AG10803 (cell line): ENCODE measurements around the gene TACR1.
A peak's percentile ranks its signal among the peaks of the same experiment; 100 is the strongest.

Experiments used
- DNase-seq: peaks from one replicate; pipeline ENCODE4 v3.0.0; 2010; ENCODE audit warnings: low read depth
- H3K4me3 ChIP-seq: 2 replicates; pipeline ENCODE4 v1.5.1; 2011; ENCODE audit warnings: mild to moderate bottlenecking, low read length, control low read depth
- CTCF ChIP-seq: conservative IDR thresholded peaks from 2 replicates; pipeline ENCODE4 v1.5.1; 2011; ENCODE audit warnings: mild to moderate bottlenecking, low read length, control low read depth, inconsistent platforms

The TACR1 gene

DNA sequence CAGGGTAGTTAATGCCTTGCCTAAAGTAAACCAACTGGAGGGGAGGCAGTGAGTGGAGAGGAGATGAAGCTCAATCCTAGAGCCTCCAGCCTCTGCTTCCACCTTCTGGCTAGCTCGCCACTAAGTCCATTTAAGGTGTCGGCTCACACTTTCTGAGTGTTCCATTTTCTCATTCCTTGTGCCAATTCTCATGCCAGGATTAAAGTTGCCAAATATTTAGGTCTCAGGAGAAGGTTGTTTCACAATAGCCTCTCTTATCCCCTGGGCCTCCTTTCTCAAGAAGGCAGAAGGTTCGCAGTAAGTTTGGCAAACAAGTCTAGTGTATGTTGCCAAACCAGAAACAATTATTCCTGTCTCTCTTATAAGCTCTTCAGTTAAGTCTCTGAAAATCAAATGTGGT, 57.2 kb downstream of the TACR1 start:
- DNase-seq, result peak; percentile 86

DNA sequence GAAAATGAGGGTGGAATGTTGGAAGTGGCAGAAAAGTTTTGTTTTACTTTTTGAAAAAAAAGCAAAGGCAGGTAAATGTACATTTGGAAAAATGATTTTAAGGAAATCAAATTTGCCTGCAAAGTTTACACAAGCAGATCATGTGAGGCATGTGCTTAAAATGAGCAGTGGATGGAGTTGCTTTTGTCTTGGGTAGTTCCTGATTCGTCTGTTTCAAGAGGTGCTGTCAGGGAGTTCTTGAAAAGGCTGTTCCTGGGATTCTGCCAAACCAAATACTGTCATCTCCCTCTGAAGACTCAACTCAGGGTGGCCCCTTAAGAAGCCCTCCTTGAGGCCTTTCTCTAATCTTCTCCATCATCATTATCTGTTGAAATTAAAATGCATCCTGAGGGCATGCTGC, 59.0 kb downstream of the TACR1 start:
- DNase-seq, result no peak
- no peak overlapping the region for H3K4me3 ChIP-seq
- no peak for TF ChIP-seq CTCF

More for the DNA sequence above, 57.2 kb downstream of the TACR1 start:
- no peak overlapping the region for H3K4me3 ChIP-seq
- no peak for TF ChIP-seq CTCF

- no peak overlapping the region for H3K4me3 ChIP-seq
- DNase-seq, result no peak
- TF ChIP-seq CTCF, result no peak
These were observed 60.1 kb downstream of the TACR1 start for GRCh38 chr2:75139171-75139570.

GRCh38 chr2:75138528-75138927, 60.8 kb downstream of the TACR1 start:
- no peak for DNase-seq
- TF ChIP-seq CTCF, result no peak
- no peak overlapping the region for H3K4me3 ChIP-seq

DNA sequence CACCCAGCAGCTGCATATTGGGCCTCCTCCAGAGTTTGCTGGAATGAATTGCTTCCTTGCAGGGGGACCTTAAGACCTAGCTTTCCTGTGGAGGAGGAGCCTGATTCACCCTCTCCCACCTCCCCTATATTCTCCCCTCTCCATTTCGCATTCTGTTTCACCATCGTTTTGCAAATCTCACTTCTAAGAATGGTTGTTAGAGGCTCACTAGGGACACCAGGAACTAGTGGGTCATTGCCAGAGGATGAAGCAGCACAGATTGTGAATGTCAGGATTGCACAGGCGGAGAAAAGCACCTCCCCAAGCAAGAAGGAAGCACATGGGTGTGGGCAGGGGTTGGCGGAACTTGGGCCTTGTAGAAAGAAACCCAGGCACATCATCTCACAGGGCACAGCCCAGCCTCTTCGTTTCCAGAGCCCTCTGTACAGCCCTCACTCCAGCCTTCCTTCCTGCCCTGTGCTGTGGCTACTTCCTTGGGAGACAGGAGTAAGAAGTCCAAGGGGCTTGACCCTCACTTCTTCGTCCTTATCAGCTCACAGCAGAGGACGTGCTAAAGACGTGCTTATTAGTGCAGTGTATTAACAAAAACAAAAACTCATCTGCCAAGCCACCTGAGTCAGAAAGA, 63.4 kb downstream of the TACR1 start:
- TF ChIP-seq CTCF, result no peak
- no peak for DNase-seq
- H3K4me3 ChIP-seq, result no peak overlapping the region

GRCh38 chr2:75134860-75135259, 64.5 kb downstream of the TACR1 start:
- TF ChIP-seq CTCF, result no peak
- DNase-seq, result no peak
- no peak overlapping the region for H3K4me3 ChIP-seq
